Effector memory CD4-positive, alpha-beta T cell (primary cell): Measurements from ENCODE around the gene R3HDM2.
A peak's percentile ranks its signal among the peaks of the same experiment; 100 is the strongest.

Experiments
- DNase-seq, 3 donors: peaks; one replicate each; pipeline ENCODE4 v3.0.0-alpha.2; 2020
- H3K27ac ChIP-seq: 2 replicates; pipeline ENCODE4 v1.7.0; 2013; ENCODE audit warnings: mild to moderate bottlenecking, low read length, moderate library complexity; ENCODE audit not compliant: insufficient read depth, poor library complexity, severe bottlenecking
- H3K27me3 ChIP-seq: replicated peaks from 2 replicates; pipeline ENCODE4 v1.7.0; 2013; ENCODE audit warnings: mild to moderate bottlenecking, low read length; ENCODE audit not compliant: insufficient read depth, control insufficient read depth, poor library complexity, severe bottlenecking
- H3K36me3 ChIP-seq: 2 replicates; pipeline ENCODE4 v1.7.0; 2013; ENCODE audit warnings: mild to moderate bottlenecking, low read length, moderate library complexity; ENCODE audit not compliant: control insufficient read depth, insufficient read depth
- H3K4me1 ChIP-seq: 2 replicates; pipeline ENCODE4 v1.7.0; 2013; ENCODE audit warnings: low read length, mild to moderate bottlenecking; ENCODE audit not compliant: control insufficient read depth, insufficient read depth, poor library complexity, severe bottlenecking
- H3K4me3 ChIP-seq: 2 replicates; pipeline ENCODE4 v1.7.0; 2013; ENCODE audit warnings: low read length, low read depth, mild to moderate bottlenecking; ENCODE audit not compliant: insufficient read depth, poor library complexity, severe bottlenecking
- H3K9me3 ChIP-seq: 2 replicates; pipeline ENCODE4 v1.7.0; 2013; ENCODE audit warnings: mild to moderate bottlenecking, low read length, moderate library complexity; ENCODE audit not compliant: control insufficient read depth

R3HDM2 gene

GRCh38 chr12:57213058-57213715 is 217.7 kb downstream of the R3HDM2 start:
- Histone ChIP-seq H3K9me3 (no peaks in the 10 kb centered on the region), H3K4me1 (peaks cover 41% of the 10 kb centered on the region), H3K36me3 (no peaks in the 10 kb centered on the region), H3K27me3 (peaks cover 46% of the 10 kb centered on the region), H3K4me3 (no peak overlapping the region), H3K27ac (no peak overlapping the region)
- DNase-seq, result peak; percentile 69 to 76 (median 74)

GRCh38 chr12:57212701-57213057 is 218.2 kb downstream of the R3HDM2 start:
- peaks cover 41% of the 10 kb centered on the region for H3K27me3 ChIP-seq
- peaks cover 41% of the 10 kb centered on the region for H3K4me1 ChIP-seq
- no peak for DNase-seq
- H3K36me3 ChIP-seq, result no peaks in the 10 kb centered on the region
- H3K4me3 ChIP-seq, result no peak overlapping the region
- no peaks in the 10 kb centered on the region for H3K9me3 ChIP-seq
- no peak overlapping the region for H3K27ac ChIP-seq

- H3K36me3 ChIP-seq, result no peaks in the 10 kb centered on the region
- H3K9me3 ChIP-seq, result no peaks in the 10 kb centered on the region
- H3K4me1 ChIP-seq, result peaks cover 35% of the 10 kb centered on the region
- H3K27me3 ChIP-seq, result peaks cover 35% of the 10 kb centered on the region
- H3K27ac ChIP-seq, result no peak overlapping the region
- no peak for DNase-seq
- H3K4me3 ChIP-seq, result no peak overlapping the region
Observed at GRCh38 chr12:57211791-57212700, 218.8 kb downstream of the R3HDM2 start.

GRCh38 chr12:57210926-57211692 is 219.7 kb downstream of the R3HDM2 start:
- no peak overlapping the region for H3K4me3 ChIP-seq
- peaks cover 28% of the 10 kb centered on the region for H3K4me1 ChIP-seq
- no peak overlapping the region for H3K27ac ChIP-seq
- DNase-seq, result no peak
- H3K36me3 ChIP-seq, result no peaks in the 10 kb centered on the region
- H3K9me3 ChIP-seq, result no peaks in the 10 kb centered on the region
- peaks cover 27% of the 10 kb centered on the region for H3K27me3 ChIP-seq

- peaks cover 21% of the 10 kb centered on the region for H3K4me1 ChIP-seq
- peaks cover 21% of the 10 kb centered on the region for H3K27me3 ChIP-seq
- no peaks in the 10 kb centered on the region for H3K36me3 ChIP-seq
Observed at GRCh38 chr12:57210461-57210860, 220.4 kb downstream of the R3HDM2 start.

GRCh38 chr12:57209916-57210315 is 220.9 kb downstream of the R3HDM2 start:
- no peaks in the 10 kb centered on the region for H3K36me3 ChIP-seq
- no peak overlapping the region for H3K4me3 ChIP-seq
- peaks cover 15% of the 10 kb centered on the region for H3K27me3 ChIP-seq
- DNase-seq, result no peak
- no peak overlapping the region for H3K27ac ChIP-seq
- H3K4me1 ChIP-seq, result peaks cover 16% of the 10 kb centered on the region
- no peaks in the 10 kb centered on the region for H3K9me3 ChIP-seq

More at GRCh38 chr12:57210461-57210860, 220.4 kb downstream of the R3HDM2 start:
- no peak overlapping the region for H3K4me3 ChIP-seq
- DNase-seq, result no peak
- no peaks in the 10 kb centered on the region for H3K9me3 ChIP-seq
- no peak overlapping the region for H3K27ac ChIP-seq

GRCh38 chr12:57208631-57209282 is 222.1 kb downstream of the R3HDM2 start:
- H3K4me1 ChIP-seq, result peaks cover 7% of the 10 kb centered on the region
- H3K27me3 ChIP-seq, result peaks cover 4% of the 10 kb centered on the region
- no peaks in the 10 kb centered on the region for H3K9me3 ChIP-seq
- DNase-seq, result no peak
- no peak overlapping the region for H3K4me3 ChIP-seq
- no peaks in the 10 kb centered on the region for H3K36me3 ChIP-seq
- H3K27ac ChIP-seq, result no peak overlapping the region

- H3K27ac ChIP-seq, result no peak overlapping the region
- H3K4me3 ChIP-seq, result no peak overlapping the region
- no peaks in the 10 kb centered on the region for H3K36me3 ChIP-seq
- no peaks in the 10 kb centered on the region for H3K27me3 ChIP-seq
- peaks cover 2% of the 10 kb centered on the region for H3K4me1 ChIP-seq
- no peaks in the 10 kb centered on the region for H3K9me3 ChIP-seq
- no peak for DNase-seq
Observed at GRCh38 chr12:57207731-57208630, 222.9 kb downstream of the R3HDM2 start.

GRCh38 chr12:57205931-57206330 is 224.9 kb downstream of the R3HDM2 start:
- Histone ChIP-seq H3K4me1 (no peaks in the 10 kb centered on the region), H3K27ac (no peak overlapping the region), H3K36me3 (no peaks in the 10 kb centered on the region), H3K9me3 (no peaks in the 10 kb centered on the region), H3K4me3 (no peak overlapping the region), H3K27me3 (no peaks in the 10 kb centered on the region)
- DNase-seq, result no peak
